GM23338 (cell line): ENCODE measurements around the gene TMEM178A. TPM values are rescaled to one million over a fixed set of nuclear protein-coding genes. Genes with fewer than 3 reads are reported as not detected.

ENCODE experiments used
- ATAC-seq: fragments of 200-7000 bp; cut with Tn5 transposase; 3 replicates; pipeline ENCODE4 v1.9.1; 2020
- DNase-seq: peaks from one replicate; pipeline ENCODE4 v3.0.0-alpha.2; 2015; ENCODE audit warnings: low spot score
- H2AFZ ChIP-seq: fragments of 200-600 bp; sonication (generic); 2 replicates; pipeline ENCODE4 v1.8.0; 2016; ENCODE audit warnings: antibody characterized with exemption, mild to moderate bottlenecking, moderate library complexity
- H3F3A ChIP-seq: fragments of 200-600 bp; sonication (generic); replicated peaks from 2 replicates; pipeline ENCODE4 v1.8.0; 2017; ENCODE audit warnings: antibody characterized with exemption, mixed run types, low read depth
- H3K27ac ChIP-seq: fragments of 200-600 bp; sonication (generic); 2 replicates; pipeline ENCODE4 v1.6.1; 2016; ENCODE audit warnings: low read depth
- H3K27me3 ChIP-seq: fragments of 200-600 bp; sonication (generic); 2 replicates; pipeline ENCODE4 v1.8.0; 2016; ENCODE audit warnings: mild to moderate bottlenecking, mixed run types, moderate library complexity; ENCODE audit not compliant: insufficient read depth
- H3K36me3 ChIP-seq: fragments of 200-600 bp; sonication (generic); 2 replicates; pipeline ENCODE4 v1.8.0; 2016; ENCODE audit warnings: mild to moderate bottlenecking; ENCODE audit not compliant: insufficient read depth
- H3K4me1 ChIP-seq: fragments of 200-600 bp; sonication (generic); 2 replicates; pipeline ENCODE4 v1.8.0; 2016; ENCODE audit warnings: mild to moderate bottlenecking, moderate library complexity; ENCODE audit not compliant: insufficient read depth
- H3K4me2 ChIP-seq: fragments of 200-600 bp; sonication (generic); 2 replicates; pipeline ENCODE4 v1.7.1; 2017; ENCODE audit warnings: mixed run types
- H3K4me3 ChIP-seq: fragments of 200-600 bp; sonication (generic); 2 replicates; pipeline ENCODE4 v1.6.1; 2016; ENCODE audit warnings: mixed run types
- H3K79me2 ChIP-seq: fragments of 200-600 bp; sonication (generic); replicated peaks from 2 replicates; pipeline ENCODE4 v1.8.0; 2017; ENCODE audit warnings: mild to moderate bottlenecking; ENCODE audit not compliant: insufficient read depth
- H3K9me2 ChIP-seq: fragments of 200-600 bp; sonication (generic); 2 replicates; pipeline ENCODE4 v1.8.0; 2017; ENCODE audit not compliant: insufficient read depth
- H4K20me1 ChIP-seq: fragments of 200-600 bp; sonication (generic); replicated peaks from 2 replicates; pipeline ENCODE4 v1.8.0; 2017; ENCODE audit warnings: mild to moderate bottlenecking; ENCODE audit not compliant: insufficient read depth
- H3K27ac Mint-ChIP-seq: 2 replicates; pipeline ENCODE4 v1.8.0; 2020; ENCODE audit warnings: inconsistent platforms, mild to moderate bottlenecking, moderate library complexity, mixed read lengths
- H3K27me3 Mint-ChIP-seq: 3 replicates; pipeline ENCODE4 v1.8.0; 2022; ENCODE audit warnings: low read depth, mild to moderate bottlenecking, moderate library complexity, mixed read lengths, inconsistent platforms; ENCODE audit not compliant: insufficient read depth, poor library complexity
- H3K36me3 Mint-ChIP-seq: 3 replicates; pipeline ENCODE4 v1.8.0; 2021; ENCODE audit warnings: low read depth, mild to moderate bottlenecking, inconsistent platforms, moderate library complexity, mixed read lengths
- H3K4me1 Mint-ChIP-seq: 3 replicates; pipeline ENCODE4 v1.8.0; 2020; ENCODE audit warnings: mild to moderate bottlenecking, inconsistent platforms, mixed read lengths
- H3K4me3 Mint-ChIP-seq: 3 replicates; pipeline ENCODE4 v1.8.0; 2021; ENCODE audit warnings: moderate library complexity, mild to moderate bottlenecking, inconsistent platforms, mixed read lengths
- H3K9me3 Mint-ChIP-seq: 3 replicates; pipeline ENCODE4 v1.8.0; 2020; ENCODE audit warnings: moderate library complexity, mild to moderate bottlenecking, inconsistent platforms, mixed read lengths
- NANOG ChIP-seq: IDR thresholded peaks from 2 replicates; pipeline ENCODE4 v1.6.1; 2016; ENCODE audit warnings: antibody characterized with exemption, borderline replicate concordance
- POLR2AphosphoS5 ChIP-seq: IDR thresholded peaks from 2 replicates; pipeline ENCODE4 v1.6.1; 2016; ENCODE audit warnings: antibody characterized with exemption, low read depth
- ZNF331 ChIP-seq: fragments of 250-450 bp; sonication (Bioruptor Pico); IDR thresholded peaks from 2 replicates; pipeline ENCODE4 v1.5.0; 2020; ENCODE audit warnings: low read depth, mild to moderate bottlenecking, moderate library complexity
- polyA plus RNA-seq: library from polyadenylated mRNA; unstranded; fragments of >200 nt; fragmentation: Nextera tagmentation; extraction: Ambion mirVana; gene quantifications from 2 replicates; pipeline ENCODE4 v1.2.1, GENCODE V29; 2016
- total RNA-seq: library from RNA; depleted of rRNA; stranded (reverse); fragments of >200 nt; shearing (Covaris generic); gene quantifications from 2 replicates; pipeline ENCODE4 v1.2.3, GENCODE V29; 2014
- TF ChIP-seq, protein P1 (sequence below): fragments of 250-450 bp; sonication (Bioruptor Pico); IDR thresholded peaks from 2 replicates; pipeline ENCODE4 v1.5.0; 2020; ENCODE audit warnings: mild to moderate bottlenecking, moderate library complexity
- TF ChIP-seq, protein P2 (sequence below), 2 experiments: fragments of 200-600 bp in 1 of 2; sonication (generic) in 1 of 2; conservative IDR thresholded peaks; 2 replicates each; pipeline versions ENCODE4 v1.5.1 to v1.6.1; 2016 to 2017; ENCODE audit warnings: antibody characterized with exemption in 2 of 2, low read depth in 2 of 2, mild to moderate bottlenecking in 2 of 2, moderate library complexity in 1 of 2
- TF ChIP-seq, protein P3 (sequence below): IDR thresholded peaks from one replicate; pipeline ENCODE4 v1.6.1; 2018; ENCODE audit warnings: antibody characterized with exemption; ENCODE audit not compliant: unreplicated experiment
- TF ChIP-seq, protein P4 (sequence below): IDR thresholded peaks from 2 replicates; pipeline ENCODE4 v1.6.1; 2016; ENCODE audit warnings: antibody characterized with exemption

The TMEM178A gene
- total and polyA plus RNA-seq, 2 experiments from 2014 or later: 10.3 to 12.3 TPM

DNA sequence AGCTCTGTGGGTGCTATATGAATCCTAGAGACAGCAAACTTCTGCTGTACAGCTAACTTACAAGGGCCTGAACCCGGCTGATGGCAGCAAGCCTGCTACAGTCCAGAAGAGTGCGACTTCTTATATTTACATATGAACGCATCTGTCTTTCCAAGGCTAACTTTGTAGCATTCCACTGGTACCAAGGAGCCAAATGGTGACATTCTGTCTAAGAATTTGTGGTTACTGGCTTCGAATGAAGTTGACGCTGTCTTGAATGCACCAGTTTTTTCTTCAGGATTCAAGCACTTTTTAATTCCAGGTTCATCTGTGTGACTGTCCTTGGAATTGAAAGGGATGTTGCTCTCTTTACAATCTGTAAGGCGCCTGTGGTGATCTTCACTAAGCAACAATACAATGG, 70.9 kb downstream of the TMEM178A start (continued):
- TF ChIP-seq, protein P1, sequence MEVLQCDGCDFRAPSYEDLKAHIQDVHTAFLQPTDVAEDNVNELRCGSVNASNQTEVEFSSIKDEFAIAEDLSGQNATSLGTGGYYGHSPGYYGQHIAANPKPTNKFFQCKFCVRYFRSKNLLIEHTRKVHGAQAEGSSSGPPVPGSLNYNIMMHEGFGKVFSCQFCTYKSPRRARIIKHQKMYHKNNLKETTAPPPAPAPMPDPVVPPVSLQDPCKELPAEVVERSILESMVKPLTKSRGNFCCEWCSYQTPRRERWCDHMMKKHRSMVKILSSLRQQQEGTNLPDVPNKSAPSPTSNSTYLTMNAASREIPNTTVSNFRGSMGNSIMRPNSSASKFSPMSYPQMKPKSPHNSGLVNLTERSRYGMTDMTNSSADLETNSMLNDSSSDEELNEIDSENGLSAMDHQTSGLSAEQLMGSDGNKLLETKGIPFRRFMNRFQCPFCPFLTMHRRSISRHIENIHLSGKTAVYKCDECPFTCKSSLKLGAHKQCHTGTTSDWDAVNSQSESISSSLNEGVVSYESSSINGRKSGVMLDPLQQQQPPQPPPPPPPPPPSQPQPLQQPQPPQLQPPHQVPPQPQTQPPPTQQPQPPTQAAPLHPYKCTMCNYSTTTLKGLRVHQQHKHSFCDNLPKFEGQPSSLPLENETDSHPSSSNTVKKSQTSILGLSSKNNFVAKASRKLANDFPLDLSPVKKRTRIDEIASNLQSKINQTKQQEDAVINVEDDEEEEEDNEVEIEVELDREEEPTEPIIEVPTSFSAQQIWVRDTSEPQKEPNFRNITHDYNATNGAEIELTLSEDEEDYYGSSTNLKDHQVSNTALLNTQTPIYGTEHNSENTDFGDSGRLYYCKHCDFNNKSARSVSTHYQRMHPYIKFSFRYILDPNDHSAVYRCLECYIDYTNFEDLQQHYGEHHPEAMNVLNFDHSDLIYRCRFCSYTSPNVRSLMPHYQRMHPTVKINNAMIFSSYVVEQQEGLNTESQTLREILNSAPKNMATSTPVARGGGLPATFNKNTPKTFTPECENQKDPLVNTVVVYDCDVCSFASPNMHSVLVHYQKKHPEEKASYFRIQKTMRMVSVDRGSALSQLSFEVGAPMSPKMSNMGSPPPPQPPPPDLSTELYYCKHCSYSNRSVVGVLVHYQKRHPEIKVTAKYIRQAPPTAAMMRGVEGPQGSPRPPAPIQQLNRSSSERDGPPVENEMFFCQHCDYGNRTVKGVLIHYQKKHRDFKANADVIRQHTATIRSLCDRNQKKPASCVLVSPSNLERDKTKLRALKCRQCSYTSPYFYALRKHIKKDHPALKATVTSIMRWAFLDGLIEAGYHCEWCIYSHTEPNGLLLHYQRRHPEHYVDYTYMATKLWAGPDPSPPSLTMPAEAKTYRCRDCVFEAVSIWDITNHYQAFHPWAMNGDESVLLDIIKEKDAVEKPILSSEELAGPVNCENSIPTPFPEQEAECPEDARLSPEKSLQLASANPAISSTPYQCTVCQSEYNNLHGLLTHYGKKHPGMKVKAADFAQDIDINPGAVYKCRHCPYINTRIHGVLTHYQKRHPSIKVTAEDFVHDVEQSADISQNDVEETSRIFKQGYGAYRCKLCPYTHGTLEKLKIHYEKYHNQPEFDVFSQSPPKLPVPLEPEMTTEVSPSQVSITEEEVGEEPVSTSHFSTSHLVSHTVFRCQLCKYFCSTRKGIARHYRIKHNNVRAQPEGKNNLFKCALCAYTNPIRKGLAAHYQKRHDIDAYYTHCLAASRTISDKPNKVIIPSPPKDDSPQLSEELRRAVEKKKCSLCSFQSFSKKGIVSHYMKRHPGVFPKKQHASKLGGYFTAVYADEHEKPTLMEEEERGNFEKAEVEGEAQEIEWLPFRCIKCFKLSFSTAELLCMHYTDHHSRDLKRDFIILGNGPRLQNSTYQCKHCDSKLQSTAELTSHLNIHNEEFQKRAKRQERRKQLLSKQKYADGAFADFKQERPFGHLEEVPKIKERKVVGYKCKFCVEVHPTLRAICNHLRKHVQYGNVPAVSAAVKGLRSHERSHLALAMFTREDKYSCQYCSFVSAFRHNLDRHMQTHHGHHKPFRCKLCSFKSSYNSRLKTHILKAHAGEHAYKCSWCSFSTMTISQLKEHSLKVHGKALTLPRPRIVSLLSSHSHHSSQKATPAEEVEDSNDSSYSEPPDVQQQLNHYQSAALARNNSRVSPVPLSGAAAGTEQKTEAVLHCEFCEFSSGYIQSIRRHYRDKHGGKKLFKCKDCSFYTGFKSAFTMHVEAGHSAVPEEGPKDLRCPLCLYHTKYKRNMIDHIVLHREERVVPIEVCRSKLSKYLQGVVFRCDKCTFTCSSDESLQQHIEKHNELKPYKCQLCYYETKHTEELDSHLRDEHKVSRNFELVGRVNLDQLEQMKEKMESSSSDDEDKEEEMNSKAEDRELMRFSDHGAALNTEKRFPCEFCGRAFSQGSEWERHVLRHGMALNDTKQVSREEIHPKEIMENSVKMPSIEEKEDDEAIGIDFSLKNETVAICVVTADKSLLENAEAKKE (CRISPR knock-in tag): no peak
- TF ChIP-seq NANOG: no peak
- no peak for TF ChIP-seq POLR2AphosphoS5
- TF ChIP-seq ZNF331 (CRISPR knock-in tag): no peak

DNA sequence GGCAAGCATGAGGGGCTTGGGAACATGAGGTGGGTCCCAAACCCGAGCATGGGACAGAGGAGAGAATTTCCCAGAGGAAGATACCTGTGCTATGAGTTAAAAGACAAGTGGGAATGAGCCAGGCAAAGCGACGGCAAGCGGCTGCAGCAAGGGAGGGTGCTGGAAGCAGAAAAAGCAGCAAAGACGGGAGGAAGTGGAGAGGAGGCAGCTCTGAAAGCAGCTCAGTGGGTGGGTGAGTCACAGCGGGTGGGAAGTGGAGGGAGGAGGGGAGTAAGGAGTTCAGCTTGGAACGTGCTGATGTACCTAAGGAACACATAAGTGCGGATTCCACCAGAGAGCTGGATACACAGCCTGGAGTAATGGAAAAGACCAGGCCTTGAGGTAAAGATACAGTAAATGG, 71.9 kb downstream of the TMEM178A start:
- peak overlapping the region; percentile 16; the same call in 1 of the 3 replicates for H3K4me3 Mint-ChIP-seq
- Histone ChIP-seq H3K9me2 (no peaks in the 10 kb centered on the region; the same call in 1 of the 2 replicates), H3K4me3 (no peak overlapping the region), H3K4me1 (peaks cover 32% of the 10 kb centered on the region), H3K79me2 (peaks cover 19% of the 10 kb centered on the region), H3K27me3 (no peaks in the 10 kb centered on the region), H3K36me3 (peaks cover 5% of the 10 kb centered on the region; the same call in 1 of the 2 replicates), H3F3A (no peaks in the 10 kb centered on the region), H4K20me1 (0 out of 2 replicates have a peak, but pooled peaks cover 3% of the 10 kb centered on the region), H3K27ac (no peak overlapping the region), H2AFZ (no peak overlapping the region), H3K4me2 (peak overlapping the region; percentile 71)
- peaks cover 56% of the 10 kb centered on the region for H3K36me3 Mint-ChIP-seq
- peak; percentile 89 for ATAC-seq
- peaks cover 31% of the 10 kb centered on the region for H3K4me1 Mint-ChIP-seq
- H3K27me3 Mint-ChIP-seq: no peaks in the 10 kb centered on the region
- no peaks in the 10 kb centered on the region for H3K9me3 Mint-ChIP-seq
- peak; percentile 59 for DNase-seq
- peak overlapping the region; percentile 56 for H3K27ac Mint-ChIP-seq
- TF ChIP-seq NANOG (no peak), ZNF331 (CRISPR knock-in tag) (no peak)
- TF ChIP-seq, protein P2, sequence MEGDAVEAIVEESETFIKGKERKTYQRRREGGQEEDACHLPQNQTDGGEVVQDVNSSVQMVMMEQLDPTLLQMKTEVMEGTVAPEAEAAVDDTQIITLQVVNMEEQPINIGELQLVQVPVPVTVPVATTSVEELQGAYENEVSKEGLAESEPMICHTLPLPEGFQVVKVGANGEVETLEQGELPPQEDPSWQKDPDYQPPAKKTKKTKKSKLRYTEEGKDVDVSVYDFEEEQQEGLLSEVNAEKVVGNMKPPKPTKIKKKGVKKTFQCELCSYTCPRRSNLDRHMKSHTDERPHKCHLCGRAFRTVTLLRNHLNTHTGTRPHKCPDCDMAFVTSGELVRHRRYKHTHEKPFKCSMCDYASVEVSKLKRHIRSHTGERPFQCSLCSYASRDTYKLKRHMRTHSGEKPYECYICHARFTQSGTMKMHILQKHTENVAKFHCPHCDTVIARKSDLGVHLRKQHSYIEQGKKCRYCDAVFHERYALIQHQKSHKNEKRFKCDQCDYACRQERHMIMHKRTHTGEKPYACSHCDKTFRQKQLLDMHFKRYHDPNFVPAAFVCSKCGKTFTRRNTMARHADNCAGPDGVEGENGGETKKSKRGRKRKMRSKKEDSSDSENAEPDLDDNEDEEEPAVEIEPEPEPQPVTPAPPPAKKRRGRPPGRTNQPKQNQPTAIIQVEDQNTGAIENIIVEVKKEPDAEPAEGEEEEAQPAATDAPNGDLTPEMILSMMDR (conservative IDR thresholded peaks at IDR 0.05; ENCODE audit: low read depth in 2 of 2): no peak
- TF ChIP-seq, protein P3, sequence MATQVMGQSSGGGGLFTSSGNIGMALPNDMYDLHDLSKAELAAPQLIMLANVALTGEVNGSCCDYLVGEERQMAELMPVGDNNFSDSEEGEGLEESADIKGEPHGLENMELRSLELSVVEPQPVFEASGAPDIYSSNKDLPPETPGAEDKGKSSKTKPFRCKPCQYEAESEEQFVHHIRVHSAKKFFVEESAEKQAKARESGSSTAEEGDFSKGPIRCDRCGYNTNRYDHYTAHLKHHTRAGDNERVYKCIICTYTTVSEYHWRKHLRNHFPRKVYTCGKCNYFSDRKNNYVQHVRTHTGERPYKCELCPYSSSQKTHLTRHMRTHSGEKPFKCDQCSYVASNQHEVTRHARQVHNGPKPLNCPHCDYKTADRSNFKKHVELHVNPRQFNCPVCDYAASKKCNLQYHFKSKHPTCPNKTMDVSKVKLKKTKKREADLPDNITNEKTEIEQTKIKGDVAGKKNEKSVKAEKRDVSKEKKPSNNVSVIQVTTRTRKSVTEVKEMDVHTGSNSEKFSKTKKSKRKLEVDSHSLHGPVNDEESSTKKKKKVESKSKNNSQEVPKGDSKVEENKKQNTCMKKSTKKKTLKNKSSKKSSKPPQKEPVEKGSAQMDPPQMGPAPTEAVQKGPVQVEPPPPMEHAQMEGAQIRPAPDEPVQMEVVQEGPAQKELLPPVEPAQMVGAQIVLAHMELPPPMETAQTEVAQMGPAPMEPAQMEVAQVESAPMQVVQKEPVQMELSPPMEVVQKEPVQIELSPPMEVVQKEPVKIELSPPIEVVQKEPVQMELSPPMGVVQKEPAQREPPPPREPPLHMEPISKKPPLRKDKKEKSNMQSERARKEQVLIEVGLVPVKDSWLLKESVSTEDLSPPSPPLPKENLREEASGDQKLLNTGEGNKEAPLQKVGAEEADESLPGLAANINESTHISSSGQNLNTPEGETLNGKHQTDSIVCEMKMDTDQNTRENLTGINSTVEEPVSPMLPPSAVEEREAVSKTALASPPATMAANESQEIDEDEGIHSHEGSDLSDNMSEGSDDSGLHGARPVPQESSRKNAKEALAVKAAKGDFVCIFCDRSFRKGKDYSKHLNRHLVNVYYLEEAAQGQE: no peak
- TF ChIP-seq, protein P4, sequence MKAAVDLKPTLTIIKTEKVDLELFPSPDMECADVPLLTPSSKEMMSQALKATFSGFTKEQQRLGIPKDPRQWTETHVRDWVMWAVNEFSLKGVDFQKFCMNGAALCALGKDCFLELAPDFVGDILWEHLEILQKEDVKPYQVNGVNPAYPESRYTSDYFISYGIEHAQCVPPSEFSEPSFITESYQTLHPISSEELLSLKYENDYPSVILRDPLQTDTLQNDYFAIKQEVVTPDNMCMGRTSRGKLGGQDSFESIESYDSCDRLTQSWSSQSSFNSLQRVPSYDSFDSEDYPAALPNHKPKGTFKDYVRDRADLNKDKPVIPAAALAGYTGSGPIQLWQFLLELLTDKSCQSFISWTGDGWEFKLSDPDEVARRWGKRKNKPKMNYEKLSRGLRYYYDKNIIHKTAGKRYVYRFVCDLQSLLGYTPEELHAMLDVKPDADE: no peak
